HEK293T (cell line): ENCODE measurements around the gene CSNK2A1.

Experiments
- CTCF ChIA-PET: fragments of 350-600 bp; formaldehyde crosslinking; extraction: SDS; loops from one replicate; lab custom pipeline; 2021; ENCODE audit warnings: antibody characterized with exemption, inconsistent platforms; lab: Yijun Ruan, JAX
- POLR2A ChIA-PET: fragments of 350-600 bp; formaldehyde crosslinking; extraction: SDS; loops from one replicate; lab custom pipeline; 2020; ENCODE audit warnings: antibody characterized with exemption, inconsistent platforms; lab: Yijun Ruan, JAX
- DNase-seq: peaks from one replicate; pipeline ENCODE4 v3.0.0; 2012; ENCODE audit warnings: mixed read lengths; ENCODE audit errors: extremely low spot score
- ARNT ChIP-seq: fragments of 450-650 bp; IDR thresholded peaks from 2 replicates; pipeline ENCODE4 v1.6.1; 2017; ENCODE audit warnings: mild to moderate bottlenecking
- BHLHE40 ChIP-seq: fragments of 450-650 bp; IDR thresholded peaks from 2 replicates; pipeline ENCODE4 v1.6.1; 2016; ENCODE audit warnings: mild to moderate bottlenecking, moderate library complexity, borderline replicate concordance
- CTBP1 ChIP-seq: fragments of 450-650 bp; IDR thresholded peaks from 2 replicates; pipeline ENCODE4 v1.6.1; 2016; ENCODE audit warnings: borderline replicate concordance
- ELF4 ChIP-seq: fragments of 450-650 bp; IDR thresholded peaks from 2 replicates; pipeline ENCODE4 v1.6.1; 2017; ENCODE audit warnings: antibody characterized with exemption
- FOXA1 ChIP-seq: fragments of 450-650 bp; IDR thresholded peaks from 2 replicates; pipeline ENCODE4 v1.6.1; 2016; ENCODE audit warnings: mild to moderate bottlenecking
- FOXK2 ChIP-seq: fragments of 450-650 bp; IDR thresholded peaks from 2 replicates; pipeline ENCODE4 v1.6.1; 2016; ENCODE audit warnings: mild to moderate bottlenecking
- FOXM1 ChIP-seq: fragments of 450-650 bp; IDR thresholded peaks from 2 replicates; pipeline ENCODE4 v1.6.1; 2017; ENCODE audit warnings: mild to moderate bottlenecking, borderline replicate concordance
- HDGF ChIP-seq: fragments of 450-650 bp; IDR thresholded peaks from 2 replicates; pipeline ENCODE4 v1.6.1; 2017; ENCODE audit warnings: antibody characterized with exemption, borderline replicate concordance
- L3MBTL2 ChIP-seq: fragments of 450-650 bp; conservative IDR thresholded peaks from 2 replicates; pipeline ENCODE4 v1.6.1; 2016; ENCODE audit warnings: mild to moderate bottlenecking
- LEF1 ChIP-seq: fragments of 450-650 bp; IDR thresholded peaks from 2 replicates; pipeline ENCODE4 v1.6.1; 2017; ENCODE audit warnings: mild to moderate bottlenecking, borderline replicate concordance
- NFRKB ChIP-seq: fragments of 450-650 bp; IDR thresholded peaks from 2 replicates; pipeline ENCODE4 v1.6.1; 2016; ENCODE audit warnings: mild to moderate bottlenecking, moderate library complexity
- PKNOX1 ChIP-seq: fragments of 450-650 bp; IDR thresholded peaks from 2 replicates; pipeline ENCODE4 v1.6.1; 2016
- SP1 ChIP-seq: fragments of 450-650 bp; IDR thresholded peaks from 2 replicates; pipeline ENCODE4 v1.6.1; 2017
- SUZ12 ChIP-seq: fragments of 450-650 bp; IDR thresholded peaks from 2 replicates; pipeline ENCODE4 v1.6.1; 2016; ENCODE audit warnings: mild to moderate bottlenecking
- TARDBP ChIP-seq: fragments of 450-650 bp; IDR thresholded peaks from 2 replicates; pipeline ENCODE4 v1.6.1; 2016
- ZNF384 ChIP-seq: fragments of 450-650 bp; IDR thresholded peaks from 2 replicates; pipeline ENCODE4 v1.6.1; 2016

Gene CSNK2A1

GRCh38 chr20:568673-569415 lies 25.3 kb upstream of the CSNK2A1 start:
- CTCF ChIA-PET, result interaction anchor here (1.0 kb wide), 1 partner anchor 77 kb away, joined by 4 read pairs; no protein-coding TSS in a partner anchor
- POLR2A ChIA-PET, result no interaction called here
- TF ChIP-seq FOXK2 (no peak), LEF1 (no peak), HDGF (no peak), ELF4 (no peak), CTBP1 (no peak), L3MBTL2 (no peak), PKNOX1 (no peak)
- no peak for DNase-seq

- no peak for DNase-seq
- ChIA-PET POLR2A (no interaction called here), CTCF (interaction anchor here (1.0 kb wide), 1 partner anchor 78 kb away, joined by 4 read pairs; no protein-coding TSS in a partner anchor)
- TF ChIP-seq CTBP1 (no peak), FOXM1 (no peak), SP1 (no peak), ARNT (no peak), FOXA1 (no peak), BHLHE40 (no peak), LEF1 (no peak), ZNF384 (no peak), FOXK2 (no peak), TARDBP (no peak), L3MBTL2 (no peak), PKNOX1 (no peak), NFRKB (no peak), HDGF (no peak)
Measured at GRCh38 chr20:568097-568652, 24.6 kb upstream of the CSNK2A1 start.

- CTCF ChIA-PET, result interaction anchor here (0.6 to 2.7 kb wide), 4 partner anchors 11 to 106 kb away, joined by 3 to 21 read pairs (median 4); no protein-coding TSS in a partner anchor
- DNase-seq, result no peak
- POLR2A ChIA-PET, result no interaction called here
- TF ChIP-seq SUZ12 (no peak), FOXA1 (no peak), BHLHE40 (no peak), FOXK2 (no peak), CTBP1 (no peak), LEF1 (no peak), NFRKB (no peak), SP1 (no peak), HDGF (no peak), ARNT (no peak), ZNF384 (no peak), FOXM1 (no peak), PKNOX1 (no peak), TARDBP (no peak), L3MBTL2 (no peak), ELF4 (no peak)
Measured at GRCh38 chr20:564192-564591, 20.6 kb upstream of the CSNK2A1 start.

- POLR2A ChIA-PET, result no interaction called here
- CTCF ChIA-PET, result interaction anchor here (1.0 to 2.7 kb wide), 5 partner anchors 12 to 176 kb away, joined by 3 to 21 read pairs (median 4); no protein-coding TSS in a partner anchor
Measured at GRCh38 chr20:563187-563586, 19.6 kb upstream of the CSNK2A1 start.

GRCh38 chr20:562232-562897 lies 18.8 kb upstream of the CSNK2A1 start:
- TF ChIP-seq FOXK2, result no peak
- no peak for TF ChIP-seq FOXM1
- TF ChIP-seq ELF4, result no peak
- TF ChIP-seq CTBP1, result no peak
- TF ChIP-seq BHLHE40, result no peak
- no peak for TF ChIP-seq TARDBP
- no peak for TF ChIP-seq SP1
- no peak for TF ChIP-seq ARNT
- TF ChIP-seq L3MBTL2, result no peak
- TF ChIP-seq ZNF384, result no peak
- TF ChIP-seq NFRKB, result no peak
- TF ChIP-seq PKNOX1, result no peak
- no peak for TF ChIP-seq FOXA1
- no peak for TF ChIP-seq SUZ12
- no peak for TF ChIP-seq HDGF
- no peak for TF ChIP-seq LEF1
- no peak for DNase-seq
- ChIA-PET CTCF (interaction anchor here (1.0 to 2.7 kb wide), 5 partner anchors 9 to 177 kb away, joined by 3 to 21 read pairs (median 3); no protein-coding TSS in a partner anchor), POLR2A (no interaction called here)

More at GRCh38 chr20:563187-563586, 19.6 kb upstream of the CSNK2A1 start:
- TF ChIP-seq LEF1, result no peak
- DNase-seq, result no peak
